ENCODE measurements around the gene XDH.

DNA sequence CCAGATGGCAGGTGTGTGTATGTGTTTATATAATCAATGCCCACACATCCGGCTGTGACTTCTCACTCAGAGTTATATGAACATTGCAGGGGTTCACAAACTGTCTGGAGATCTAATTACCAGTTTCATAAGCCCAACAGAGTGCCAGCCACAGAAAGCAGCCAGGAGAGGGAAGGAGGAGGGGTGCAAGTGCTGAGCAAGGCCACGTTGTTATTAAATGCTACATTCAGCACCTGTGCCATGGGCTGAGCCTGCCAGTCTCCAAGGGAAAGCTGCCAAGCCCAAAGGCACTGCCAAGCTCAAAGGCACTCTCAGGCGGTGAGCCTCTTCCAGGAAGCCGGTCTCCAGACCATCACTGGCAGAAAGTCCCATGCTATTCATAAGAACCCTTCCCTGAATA lies 17.4 kb downstream of the XDH start:
- no peak for TF ChIP-seq EZH2 (IDR thresholded peaks at IDR 0.05; ENCODE audit: low read length)
- TF ChIP-seq, protein P1, sequence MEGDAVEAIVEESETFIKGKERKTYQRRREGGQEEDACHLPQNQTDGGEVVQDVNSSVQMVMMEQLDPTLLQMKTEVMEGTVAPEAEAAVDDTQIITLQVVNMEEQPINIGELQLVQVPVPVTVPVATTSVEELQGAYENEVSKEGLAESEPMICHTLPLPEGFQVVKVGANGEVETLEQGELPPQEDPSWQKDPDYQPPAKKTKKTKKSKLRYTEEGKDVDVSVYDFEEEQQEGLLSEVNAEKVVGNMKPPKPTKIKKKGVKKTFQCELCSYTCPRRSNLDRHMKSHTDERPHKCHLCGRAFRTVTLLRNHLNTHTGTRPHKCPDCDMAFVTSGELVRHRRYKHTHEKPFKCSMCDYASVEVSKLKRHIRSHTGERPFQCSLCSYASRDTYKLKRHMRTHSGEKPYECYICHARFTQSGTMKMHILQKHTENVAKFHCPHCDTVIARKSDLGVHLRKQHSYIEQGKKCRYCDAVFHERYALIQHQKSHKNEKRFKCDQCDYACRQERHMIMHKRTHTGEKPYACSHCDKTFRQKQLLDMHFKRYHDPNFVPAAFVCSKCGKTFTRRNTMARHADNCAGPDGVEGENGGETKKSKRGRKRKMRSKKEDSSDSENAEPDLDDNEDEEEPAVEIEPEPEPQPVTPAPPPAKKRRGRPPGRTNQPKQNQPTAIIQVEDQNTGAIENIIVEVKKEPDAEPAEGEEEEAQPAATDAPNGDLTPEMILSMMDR (optimal IDR thresholded peaks at IDR 0.05 in 1 of 3, IDR thresholded peaks at IDR 0.05 in 1 of 3, conservative IDR thresholded peaks at IDR 0.05 in 1 of 3; ENCODE audit: extremely low read depth in 1 of 3, insufficient read depth in 2 of 3, low read length in 3 of 3), result no peak
